ENCODE results near the gene KCNH4. TPM values are rescaled to one million over a fixed set of nuclear protein-coding genes. Genes with fewer than 3 reads are reported as not detected.

Gene KCNH4
- total and polyA plus RNA-seq, 9 of the 15 experiments (the other 6 are each of a cell fraction or from before 2014, with no cell fraction given) = 0.10 to 1.8 (median 0.50) TPM

- TF ChIP-seq RERE (CRISPR knock-in tag; IDR thresholded peaks at IDR 0.05; ENCODE audit: borderline replicate concordance) (no peak), IRF9 (tag; IDR thresholded peaks at IDR 0.05) (no peak), TAF15 (IDR thresholded peaks at IDR 0.05; ENCODE audit: low read depth, low read length) (no peak), PRMT5 (CRISPR knock-in tag; IDR thresholded peaks at IDR 0.05) (peak; percentile 59; the same call in 1 of the 2 replicates), NFRKB (IDR thresholded peaks at IDR 0.05; ENCODE audit: low read depth) (no peak), STAT5A (IDR thresholded peaks at IDR 0.05; ENCODE audit: borderline replicate concordance, low read length) (no peak), HIVEP1 (CRISPR knock-in tag; IDR thresholded peaks at IDR 0.05) (peak; percentile 47; the same call in 1 of the 2 replicates), PKNOX1 (IDR thresholded peaks at IDR 0.05) (no peak), SMAD4 (CRISPR knock-in tag; conservative IDR thresholded peaks at IDR 0.05) (peak; percentile 87), PHF20 (IDR thresholded peaks at IDR 0.05; ENCODE audit: partially characterized antibody) (peak; percentile 61), HOXB6 (CRISPR knock-in tag; IDR thresholded peaks at IDR 0.05; ENCODE audit: borderline replicate concordance) (no peak), EP400 (IDR thresholded peaks at IDR 0.05) (peak; percentile 56; the same call in 1 of the 2 replicates), ZNF512 (tag; IDR thresholded peaks at IDR 0.05) (no peak), E4F1 (CRISPR knock-in tag; IDR thresholded peaks at IDR 0.05; ENCODE audit: borderline replicate concordance) (no peak)
Measured at GRCh38 chr17:42183741-42184711, 3.1 kb upstream of the KCNH4 start (continued).

Data from K562 (cell line).